IMR-90 (cell line): Measurements from ENCODE around the gene FOXO4. TPM values are rescaled to one million over a fixed set of nuclear protein-coding genes. Genes with fewer than 3 reads are reported as not detected.

Experiments
- microRNA-seq, 2 experiments: library from miRNA; stranded (forward) in 1 of 2; unstranded in 1 of 2; fragments of 10-50 nt in 1 of 2; fragments of <30 nt in 1 of 2; gene quantifications in 1 of 2; microRNA quantifications in 1 of 2; one replicate each; pipeline versions ENCODE3 to v1.1.0; 2013 to 2020; ENCODE audit not compliant: insufficient read depth in 1 of 2, insufficient read length in 1 of 2, unreplicated experiment in 1 of 2
- polyA plus RNA-seq, 3 experiments: library from polyadenylated mRNA; depleted of rRNA; stranded (reverse); fragments of >200 nt; gene quantifications; 2 replicates each; pipeline ENCODE4 v1.2.3, GENCODE V29; 2012; ENCODE audit warnings: low replicate concordance in 1 of 3
- small RNA-seq, 5 experiments: library from RNA; depleted of rRNA; stranded (forward); fragments of <200 nt; gene quantifications; one replicate each; pipeline ENCODE3, GENCODE V24; 2012
- total RNA-seq: library from RNA; depleted of rRNA; stranded (reverse); fragments of >200 nt; gene quantifications from 2 replicates; pipeline ENCODE4 v1.2.3, GENCODE V29; 2012; rRNA removed

FOXO4 gene
- total and polyA plus RNA-seq, 2 of the 4 experiments (the other 2 are of a cell fraction): 2.0 to 2.6 TPM

Small RNAs within 50 kb of the gene (microRNA-seq; reads per million reads assigned to microRNA genes)
- not detected for gene CXorf65 (ENCODE audit: insufficient read depth, insufficient read length)

Small RNAs within 50 kb of the gene (small RNA-seq; reads per million reads assigned to genes)
- 0 reads per million in 5 experiments for gene CXorf65

Other genes with a start within 250 kb of the FOXO4 start
- not detected in 2 replicates for gene TEX11, start 187.1 kb upstream of the FOXO4 start, total RNA-seq
- not detected in 2 replicates for gene TEX11, start 187.1 kb upstream of the FOXO4 start, polyA plus RNA-seq (2012; rRNA removed)
- gene SLC7A3, start 164.8 kb upstream of the FOXO4 start, total RNA-seq: not detected in 2 replicates
- gene SLC7A3, start 164.8 kb upstream of the FOXO4 start, polyA plus RNA-seq (2012; rRNA removed): not detected in 2 replicates
- gene SNX12, start 27.5 kb upstream of the FOXO4 start, total RNA-seq: 43.0 and 59.9 TPM in 2 replicates
- gene SNX12, start 27.5 kb upstream of the FOXO4 start, polyA plus RNA-seq (2012; rRNA removed): 55.2 and 63.0 TPM in 2 replicates
- not detected in 2 replicates for gene CXorf65, start 10.9 kb downstream of the FOXO4 start, total RNA-seq
- gene CXorf65, start 10.9 kb downstream of the FOXO4 start, polyA plus RNA-seq (2012; rRNA removed): not detected in 2 replicates
- not detected in 2 replicates for gene IL2RG, start 15.7 kb downstream of the FOXO4 start, total RNA-seq
- not detected in 2 replicates for gene IL2RG, start 15.7 kb downstream of the FOXO4 start, polyA plus RNA-seq (2012; rRNA removed)
- 9.1 and 12.5 TPM in 2 replicates for gene MED12, start 22.7 kb downstream of the FOXO4 start, total RNA-seq
- 17.3 and 19.8 TPM in 2 replicates for gene MED12, start 22.7 kb downstream of the FOXO4 start, polyA plus RNA-seq (2012; rRNA removed)
- gene NLGN3, start 49.0 kb downstream of the FOXO4 start, total RNA-seq: 0.18 and 0.28 TPM in 2 replicates
- 0.36 and 0.39 TPM in 2 replicates for gene NLGN3, start 49.0 kb downstream of the FOXO4 start, polyA plus RNA-seq (2012; rRNA removed)
- not detected in 2 replicates for gene GJB1, start 127.4 kb downstream of the FOXO4 start, total RNA-seq
- gene GJB1, start 127.4 kb downstream of the FOXO4 start, polyA plus RNA-seq (2012; rRNA removed): not detected in 2 replicates
- 8.3 and 10.0 TPM in 2 replicates for gene ZMYM3, start 158.3 kb downstream of the FOXO4 start, total RNA-seq
- 26.0 and 28.1 TPM in 2 replicates for gene ZMYM3, start 158.3 kb downstream of the FOXO4 start, polyA plus RNA-seq (2012; rRNA removed)
- gene NONO, start 187.8 kb downstream of the FOXO4 start, total RNA-seq: 444 and 609 TPM in 2 replicates
- gene NONO, start 187.8 kb downstream of the FOXO4 start, polyA plus RNA-seq (2012; rRNA removed): 199 and 308 TPM in 2 replicates
- 1.7 and 3.0 TPM in 2 replicates for gene ITGB1BP2, start 205.9 kb downstream of the FOXO4 start, total RNA-seq
- gene ITGB1BP2, start 205.9 kb downstream of the FOXO4 start, polyA plus RNA-seq (2012; rRNA removed): 3.0 and 3.5 TPM in 2 replicates